NB4 (cell line): ENCODE measurements around the gene NMT1.
"Not testable (repeated sequence)": the region's sequence is repeated elsewhere in the genome, so short reads cannot be mapped to it uniquely, and the experiment has no call there.

Experiments
- CTCF ChIP-seq: IDR thresholded peaks from one replicate; pipeline ENCODE4 v1.5.1; 2012; ENCODE audit warnings: low read depth, low read length
- MAX ChIP-seq: IDR thresholded peaks from 2 replicates; pipeline ENCODE4 v1.6.1; 2011; ENCODE audit warnings: low read depth, low read length
- MYC ChIP-seq: IDR thresholded peaks from 2 replicates; pipeline ENCODE4 v1.6.1; 2011; ENCODE audit warnings: low read depth, low read length
- POLR2A ChIP-seq: IDR thresholded peaks from 2 replicates; pipeline ENCODE4 v1.6.1; 2011; ENCODE audit warnings: mild to moderate bottlenecking; ENCODE audit not compliant: insufficient read length; ENCODE audit errors: extremely low read depth

- not testable (repeated sequence) for TF ChIP-seq CTCF, POLR2A, MAX, MYC
Observed at GRCh38 chr17:45124797-45125122, 63.6 kb downstream of the NMT1 start.
